OCI-LY3 (cell line): ENCODE results near the gene PBRM1.

Source experiments
- EZH2phosphoT487 ChIP-seq: fragments of 200-600 bp; shearing (Covaris generic); IDR thresholded peaks from 2 replicates; pipeline ENCODE4 v1.6.1; 2018; ENCODE audit warnings: antibody characterized with exemption, mixed run types, low read depth
- TF ChIP-seq, protein P1 (sequence below): fragments of 200-600, 300-600 bp; sonication (generic); IDR thresholded peaks from 2 replicates; pipeline ENCODE4 v1.5.1; 2014; ENCODE audit warnings: antibody characterized with exemption, low read length, low read depth

DNA sequence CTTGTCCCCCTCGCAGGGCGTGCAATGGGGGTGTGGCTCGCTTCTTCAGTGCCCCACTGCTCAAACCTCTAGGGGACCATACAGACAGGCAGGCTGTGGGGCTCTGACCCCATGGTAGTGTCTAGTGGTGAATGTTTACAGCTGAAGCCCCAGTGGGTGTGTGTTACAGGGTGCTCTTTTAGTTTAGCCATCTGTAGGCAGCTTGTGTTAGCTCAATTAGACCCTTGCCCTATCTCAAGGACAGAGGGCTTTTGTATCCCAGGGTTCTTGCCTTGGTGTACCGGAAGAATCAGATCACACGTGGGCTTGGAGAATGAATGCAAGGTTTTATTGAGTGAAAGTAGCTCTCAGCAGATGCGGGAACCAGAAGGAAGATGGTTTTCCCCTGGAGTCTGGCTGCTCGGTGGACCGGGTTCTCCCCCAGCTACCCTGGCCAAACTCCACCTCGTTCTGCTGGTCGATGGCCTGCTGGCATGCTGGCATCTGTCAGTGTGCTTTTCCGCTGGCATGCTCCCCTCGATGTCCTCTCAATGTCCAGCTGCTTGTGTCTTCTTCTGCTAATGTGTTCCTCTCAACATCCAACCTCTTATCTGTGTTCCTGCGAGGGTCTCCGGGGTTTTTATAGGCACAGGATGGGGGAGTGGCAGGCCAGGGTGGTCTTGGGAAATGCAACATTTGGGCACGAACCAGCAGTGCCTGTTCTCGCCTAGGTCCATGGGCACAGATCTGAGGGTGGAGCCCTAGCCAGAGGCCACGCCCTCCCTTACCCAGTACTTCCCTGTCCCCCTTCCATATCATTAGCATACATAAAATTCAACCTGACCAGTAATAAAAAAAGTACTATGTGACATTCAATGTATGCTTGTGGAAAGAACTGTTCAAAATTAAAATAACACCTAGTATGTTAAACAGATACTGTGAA lies 26.8 kb upstream of the PBRM1 start:
- TF ChIP-seq, protein P1, sequence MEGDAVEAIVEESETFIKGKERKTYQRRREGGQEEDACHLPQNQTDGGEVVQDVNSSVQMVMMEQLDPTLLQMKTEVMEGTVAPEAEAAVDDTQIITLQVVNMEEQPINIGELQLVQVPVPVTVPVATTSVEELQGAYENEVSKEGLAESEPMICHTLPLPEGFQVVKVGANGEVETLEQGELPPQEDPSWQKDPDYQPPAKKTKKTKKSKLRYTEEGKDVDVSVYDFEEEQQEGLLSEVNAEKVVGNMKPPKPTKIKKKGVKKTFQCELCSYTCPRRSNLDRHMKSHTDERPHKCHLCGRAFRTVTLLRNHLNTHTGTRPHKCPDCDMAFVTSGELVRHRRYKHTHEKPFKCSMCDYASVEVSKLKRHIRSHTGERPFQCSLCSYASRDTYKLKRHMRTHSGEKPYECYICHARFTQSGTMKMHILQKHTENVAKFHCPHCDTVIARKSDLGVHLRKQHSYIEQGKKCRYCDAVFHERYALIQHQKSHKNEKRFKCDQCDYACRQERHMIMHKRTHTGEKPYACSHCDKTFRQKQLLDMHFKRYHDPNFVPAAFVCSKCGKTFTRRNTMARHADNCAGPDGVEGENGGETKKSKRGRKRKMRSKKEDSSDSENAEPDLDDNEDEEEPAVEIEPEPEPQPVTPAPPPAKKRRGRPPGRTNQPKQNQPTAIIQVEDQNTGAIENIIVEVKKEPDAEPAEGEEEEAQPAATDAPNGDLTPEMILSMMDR = no peak
- TF ChIP-seq EZH2phosphoT487 = no peak
